Activated CD8-positive, alpha-beta memory T cell treated with anti-CD3 and anti-CD28 coated beads for 4 hours (primary cell): Measurements from ENCODE around the gene SORBS2.

ENCODE experiments used
- DNase-seq, 2 donors: peaks; one replicate each; pipeline ENCODE4 v3.0.0-alpha.2; 2020; ENCODE audit warnings: low read depth in 2 of 2

The SORBS2 gene

GRCh38 chr4:185800266-185800945 lies 11.6 kb downstream of the SORBS2 start:
- no peak for DNase-seq

DNA sequence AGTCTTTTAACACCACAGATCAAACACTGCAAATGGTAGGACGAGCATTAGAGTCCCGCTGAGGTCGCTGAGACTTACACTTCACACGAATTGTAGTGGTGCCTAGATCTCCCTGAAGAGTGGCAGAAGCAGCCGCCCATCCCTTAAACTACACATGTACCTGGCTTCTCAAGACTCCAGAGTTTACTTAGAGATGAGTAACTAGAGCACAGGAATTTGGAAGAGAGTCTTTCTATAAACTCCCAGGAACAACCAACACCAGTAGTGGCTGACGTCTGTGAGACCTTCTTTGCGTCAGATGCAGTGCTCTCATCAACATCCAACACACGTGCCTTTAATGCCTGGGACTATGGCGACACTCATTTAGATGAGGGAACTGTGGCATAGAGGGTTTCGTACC lies 12.6 kb downstream of the SORBS2 start:
- DNase-seq: no peak

GRCh38 chr4:185797596-185798338 lies 14.2 kb downstream of the SORBS2 start:
- no peak for DNase-seq

GRCh38 chr4:185797018-185797417 lies 15.0 kb downstream of the SORBS2 start:
- no peak for DNase-seq

GRCh38 chr4:185796176-185796575 lies 15.8 kb downstream of the SORBS2 start:
- DNase-seq: no peak

DNA sequence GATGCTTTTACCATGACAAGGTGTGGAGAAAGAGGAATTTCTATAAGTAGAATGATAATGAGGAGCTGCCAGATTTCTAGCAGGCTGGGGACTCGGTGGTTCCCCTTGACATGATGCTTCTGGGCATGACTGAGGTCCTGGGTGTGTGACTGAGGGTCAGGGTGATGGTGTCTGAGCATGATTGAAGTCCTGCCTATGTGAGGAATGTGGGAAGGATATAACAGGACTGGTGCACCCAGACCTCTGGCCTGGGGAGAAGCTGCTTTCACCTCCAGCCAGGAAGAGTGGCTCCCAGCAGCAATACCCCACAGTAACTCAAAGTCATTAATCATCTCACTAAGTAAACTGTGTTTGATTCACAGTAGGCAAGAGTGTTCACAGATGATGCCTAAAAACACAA lies 17.4 kb downstream of the SORBS2 start:
- DNase-seq: no peak

DNA sequence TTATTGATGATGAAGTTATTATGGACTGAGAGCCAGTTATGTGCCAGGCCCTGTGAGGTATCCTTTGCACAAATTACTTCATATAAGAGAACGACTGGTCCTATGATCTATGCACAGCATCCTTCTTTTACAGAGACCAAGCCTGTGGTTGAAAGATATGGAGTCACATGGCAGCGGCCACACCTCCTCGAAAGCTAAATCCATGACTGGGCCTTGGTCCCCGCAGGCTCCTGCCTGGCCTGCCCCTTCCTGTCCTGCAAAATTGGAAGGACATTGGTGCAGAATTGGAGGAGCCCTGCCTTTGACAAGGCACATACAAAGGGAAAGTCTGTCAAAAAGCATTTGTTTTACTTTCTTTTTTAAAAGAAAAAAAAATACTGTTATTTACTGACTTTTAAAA lies 18.3 kb downstream of the SORBS2 start:
- DNase-seq: no peak

DNA sequence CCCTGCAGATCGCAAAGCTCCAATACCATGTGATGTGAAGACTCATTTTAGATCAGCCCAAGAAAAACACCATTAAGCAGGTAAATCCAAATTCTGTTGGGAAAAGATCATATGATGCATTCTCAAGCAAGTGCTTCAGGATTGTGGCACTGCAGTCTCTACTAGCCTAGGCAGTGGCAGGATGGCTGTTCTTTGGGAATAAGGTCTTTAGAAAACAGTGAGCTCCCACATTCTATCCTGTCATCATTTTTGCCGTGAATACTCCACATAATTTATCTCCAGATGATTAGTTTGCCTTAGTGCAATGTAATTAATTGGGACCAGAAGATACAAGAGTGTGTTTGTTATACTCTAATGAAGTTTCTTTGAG lies 18.9 kb downstream of the SORBS2 start:
- no peak for DNase-seq

DNA sequence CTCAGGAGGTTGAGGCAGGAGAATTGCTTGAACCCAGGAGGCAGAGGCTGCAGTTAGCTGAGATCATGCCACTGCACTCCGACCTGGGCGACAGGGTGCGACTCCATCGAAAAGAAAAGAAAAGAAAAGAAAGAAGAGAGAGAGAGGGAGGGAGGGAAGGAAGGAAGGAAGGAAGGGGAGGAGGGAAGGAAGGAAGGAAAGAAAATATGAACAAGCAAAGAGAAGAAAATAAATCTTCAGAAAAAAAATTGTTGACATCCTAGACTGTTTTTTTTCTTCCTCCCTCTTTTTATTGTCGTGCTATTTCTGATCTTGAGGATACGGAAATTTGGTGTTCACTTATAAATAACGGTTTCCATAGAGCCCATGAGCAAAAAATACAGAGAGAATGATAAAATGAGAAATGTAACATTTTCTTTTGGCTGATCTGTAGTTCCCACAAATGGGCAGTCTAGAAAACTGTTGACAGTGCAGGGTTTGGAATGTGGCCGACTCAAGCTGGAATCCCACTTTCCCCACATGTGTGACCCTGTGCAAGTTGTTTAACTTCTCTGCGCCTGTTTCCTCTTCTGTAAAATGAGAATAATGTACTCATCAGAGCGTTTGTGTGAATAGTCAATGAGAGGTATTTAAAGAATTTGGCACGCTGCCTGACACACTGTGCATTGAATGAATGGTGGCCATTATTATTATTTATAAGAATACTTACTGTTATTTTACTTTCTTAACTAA lies 19.4 kb downstream of the SORBS2 start:
- DNase-seq: no peak

GRCh38 chr4:185787926-185788679 lies 23.9 kb downstream of the SORBS2 start:
- no peak for DNase-seq

DNA sequence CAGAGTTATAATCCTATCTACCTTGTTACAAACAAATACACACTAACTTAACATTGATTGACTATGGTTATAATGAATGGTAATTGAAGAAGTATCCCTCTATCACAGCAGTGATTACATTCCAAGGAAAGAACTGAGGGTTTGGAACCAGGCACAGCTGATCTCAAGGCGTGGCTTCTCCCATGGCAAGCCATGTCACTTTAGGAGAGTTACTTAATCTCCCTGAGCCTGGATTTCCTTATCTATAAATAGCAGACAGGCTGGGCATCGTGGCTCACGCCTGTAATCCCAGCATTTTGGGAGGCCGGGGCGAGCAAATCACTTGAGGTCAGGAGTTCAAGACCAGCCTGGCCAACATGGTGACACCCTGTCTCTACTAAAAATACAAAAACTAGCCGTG lies 25.6 kb downstream of the SORBS2 start:
- DNase-seq: no peak

DNA sequence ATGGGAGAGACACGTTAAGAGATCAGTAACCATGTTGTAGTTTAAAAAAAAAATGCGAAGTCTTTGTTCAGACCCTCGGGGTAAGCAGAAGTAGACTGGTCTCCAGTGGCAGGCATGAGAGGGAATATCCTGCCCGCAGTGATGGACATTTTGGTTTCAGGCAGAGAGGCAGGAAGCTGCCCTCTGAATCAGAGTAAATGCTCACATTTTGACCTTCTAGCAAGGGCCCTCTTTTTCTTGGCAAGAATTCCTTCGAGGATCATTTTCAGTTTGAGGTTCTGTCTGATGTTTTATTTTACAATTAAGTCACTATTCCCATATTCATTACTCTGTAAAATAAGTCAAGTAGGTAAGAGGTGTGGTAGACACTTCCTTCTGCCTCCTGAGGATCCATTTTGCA lies 28.4 kb downstream of the SORBS2 start:
- DNase-seq: no peak

GRCh38 chr4:185782523-185782922 lies 29.5 kb downstream of the SORBS2 start:
- no peak for DNase-seq

DNA sequence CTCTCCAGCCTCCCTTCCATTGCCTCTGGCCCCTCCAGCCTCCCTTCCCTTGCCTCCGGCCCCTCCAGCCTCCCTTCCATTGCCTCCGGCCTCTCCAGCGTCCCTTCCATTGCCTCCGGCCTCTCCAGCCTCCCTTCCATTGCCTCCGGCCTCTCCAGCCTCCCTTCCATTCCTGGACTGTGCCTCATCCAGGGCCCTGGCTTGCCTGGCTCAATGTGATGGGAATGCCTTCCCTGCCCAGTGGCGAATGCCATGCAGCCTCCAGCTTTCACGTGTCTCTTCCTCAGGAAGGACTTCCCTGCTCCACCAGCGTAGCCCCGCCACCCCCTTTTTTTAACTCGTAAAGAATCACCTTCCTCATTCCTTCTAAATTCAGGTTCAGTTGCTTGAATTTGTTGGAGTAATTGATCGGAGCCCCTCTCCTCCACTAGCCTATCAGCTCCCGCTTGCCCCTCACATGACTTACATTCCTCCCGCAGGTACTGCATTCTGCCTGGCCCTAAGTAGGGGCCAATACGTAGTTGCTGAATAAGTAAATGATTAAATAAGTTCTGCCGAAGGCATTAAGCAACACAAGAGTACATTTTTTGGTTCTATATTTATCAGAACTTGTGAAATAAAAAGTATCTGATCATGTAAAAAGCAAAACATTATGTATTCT lies 30.3 kb downstream of the SORBS2 start:
- no peak for DNase-seq

- no peak for DNase-seq
Observed at GRCh38 chr4:185780472-185780871, 31.5 kb downstream of the SORBS2 start.

DNA sequence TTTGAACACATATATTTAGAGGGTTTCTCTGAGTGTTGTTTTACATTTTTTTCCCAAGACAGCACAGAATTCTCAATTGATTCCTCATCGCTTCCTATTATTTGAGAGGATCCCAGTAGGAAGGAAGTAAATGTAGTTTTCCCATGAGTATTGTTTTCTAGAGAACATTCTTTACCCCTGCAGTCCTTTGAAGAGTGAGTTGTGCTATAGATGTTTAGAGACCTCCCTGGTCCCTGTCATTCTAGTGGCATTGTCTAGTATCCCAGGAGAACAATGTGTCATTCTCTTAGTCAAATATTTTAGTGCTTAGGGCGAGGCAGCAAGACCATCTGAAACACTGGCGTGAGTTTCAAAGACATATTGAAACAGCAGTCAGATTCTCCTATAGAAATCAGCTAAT lies 32.5 kb downstream of the SORBS2 start:
- no peak for DNase-seq

GRCh38 chr4:185778307-185778706 lies 33.7 kb downstream of the SORBS2 start:
- no peak for DNase-seq

DNA sequence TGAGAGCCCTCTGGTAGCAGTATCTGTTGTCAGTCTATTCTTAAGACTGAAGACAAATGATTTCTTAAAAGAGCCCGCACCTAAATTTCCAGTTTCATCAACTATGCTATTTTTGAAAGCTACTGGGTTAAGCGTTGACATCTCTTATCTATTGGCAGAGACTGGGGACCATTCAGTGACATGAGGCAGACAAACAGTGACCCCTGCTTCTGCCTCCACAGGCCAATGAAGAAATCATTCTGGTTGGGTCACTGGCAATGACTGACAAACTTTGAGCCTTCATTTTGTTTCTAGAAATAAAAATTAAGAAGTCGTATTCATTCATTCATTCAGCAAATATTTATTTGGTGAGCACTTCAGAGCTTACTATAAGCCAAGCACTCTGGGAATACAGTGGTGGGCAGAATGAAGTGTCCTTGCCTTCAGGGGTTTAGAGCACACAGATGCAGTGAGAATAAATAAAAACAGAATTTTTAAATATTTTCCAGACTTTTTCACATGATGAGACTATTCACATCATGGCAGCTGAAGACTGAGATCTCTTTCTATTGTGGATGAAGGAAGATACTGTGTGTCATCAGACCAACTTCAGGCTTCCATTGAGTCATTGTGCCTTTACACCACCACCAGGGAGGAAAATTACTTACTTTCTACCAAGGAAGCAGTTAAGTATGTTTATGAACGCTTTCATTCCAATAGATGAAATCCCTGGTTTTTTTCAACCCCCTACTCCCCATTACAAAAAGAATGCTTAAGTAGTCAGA lies 36.0 kb downstream of the SORBS2 start:
- DNase-seq: no peak

DNA sequence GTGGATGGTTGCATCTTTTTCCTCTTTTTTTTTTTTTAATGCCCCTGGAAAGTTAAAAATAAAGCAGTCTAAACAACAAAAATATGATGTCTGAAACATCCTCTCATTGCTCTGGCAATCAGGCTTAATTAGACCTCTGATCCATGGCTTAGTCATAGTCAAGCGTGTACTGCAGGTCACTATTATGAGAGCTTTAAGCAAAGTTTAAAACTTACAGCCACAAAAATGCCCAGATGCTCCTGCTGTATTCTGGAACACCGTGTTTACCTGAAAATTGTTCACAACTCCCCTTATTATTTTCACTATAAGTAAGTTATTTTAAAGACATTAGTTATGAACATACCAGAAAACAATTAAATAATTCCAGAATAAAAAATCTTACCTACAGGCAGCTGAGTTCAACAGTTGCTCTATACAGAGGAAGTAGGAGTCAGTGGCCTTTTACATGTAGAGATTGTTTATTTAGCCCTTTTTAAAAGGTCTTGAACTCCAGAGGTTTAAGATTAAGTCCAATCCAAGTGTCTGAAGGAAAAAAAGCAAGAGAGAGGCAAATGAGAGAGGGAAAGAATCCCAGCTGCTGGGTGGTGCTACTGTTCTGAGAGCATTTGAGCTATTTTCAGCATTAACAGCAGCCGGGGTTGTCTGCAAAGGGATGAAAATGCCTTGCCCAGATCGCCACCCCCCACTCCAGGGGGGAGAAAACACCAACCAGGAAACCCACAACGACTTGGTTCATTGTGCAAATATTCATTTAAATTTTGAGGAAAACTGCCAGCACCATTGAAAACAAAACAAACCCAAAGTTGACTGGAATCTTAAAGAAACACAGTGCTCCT lies 36.9 kb downstream of the SORBS2 start:
- no peak for DNase-seq

DNA sequence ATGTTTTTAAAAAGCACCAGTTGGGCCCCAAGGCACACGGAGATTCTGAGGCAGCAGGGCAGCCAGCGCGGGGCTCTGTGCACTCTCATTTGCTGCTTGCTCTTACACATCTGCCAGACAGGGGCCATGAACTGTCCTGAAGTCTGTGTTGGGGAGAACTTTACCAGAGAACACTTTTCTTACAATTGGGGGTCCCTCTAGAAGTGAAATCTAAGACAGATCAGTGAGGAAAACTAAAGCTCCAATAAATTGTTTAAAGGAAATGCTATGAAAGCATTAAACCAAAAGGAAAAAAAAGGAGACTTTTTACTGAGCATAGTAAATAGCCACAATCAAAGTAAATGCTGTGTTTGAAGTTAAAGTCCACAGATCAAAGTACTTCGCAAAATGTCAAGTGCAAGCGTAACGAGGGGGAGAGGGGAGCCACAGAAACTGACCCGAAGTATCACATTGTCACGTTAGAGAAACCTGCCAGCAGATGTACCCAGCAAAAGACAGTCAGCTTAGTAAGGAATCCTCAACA lies 37.8 kb downstream of the SORBS2 start:
- no peak for DNase-seq
